ENCODE measurements around the gene HES4. TPM values are rescaled to one million over a fixed set of nuclear protein-coding genes. Genes with fewer than 3 reads are reported as not detected.

Gene HES4, protein sequence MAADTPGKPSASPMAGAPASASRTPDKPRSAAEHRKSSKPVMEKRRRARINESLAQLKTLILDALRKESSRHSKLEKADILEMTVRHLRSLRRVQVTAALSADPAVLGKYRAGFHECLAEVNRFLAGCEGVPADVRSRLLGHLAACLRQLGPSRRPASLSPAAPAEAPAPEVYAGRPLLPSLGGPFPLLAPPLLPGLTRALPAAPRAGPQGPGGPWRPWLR
- polyA plus RNA-seq (2013, experiment 1 of 2) = 312 TPM
- 285 TPM for polyA plus RNA-seq (2013, experiment 2 of 2)

DNA sequence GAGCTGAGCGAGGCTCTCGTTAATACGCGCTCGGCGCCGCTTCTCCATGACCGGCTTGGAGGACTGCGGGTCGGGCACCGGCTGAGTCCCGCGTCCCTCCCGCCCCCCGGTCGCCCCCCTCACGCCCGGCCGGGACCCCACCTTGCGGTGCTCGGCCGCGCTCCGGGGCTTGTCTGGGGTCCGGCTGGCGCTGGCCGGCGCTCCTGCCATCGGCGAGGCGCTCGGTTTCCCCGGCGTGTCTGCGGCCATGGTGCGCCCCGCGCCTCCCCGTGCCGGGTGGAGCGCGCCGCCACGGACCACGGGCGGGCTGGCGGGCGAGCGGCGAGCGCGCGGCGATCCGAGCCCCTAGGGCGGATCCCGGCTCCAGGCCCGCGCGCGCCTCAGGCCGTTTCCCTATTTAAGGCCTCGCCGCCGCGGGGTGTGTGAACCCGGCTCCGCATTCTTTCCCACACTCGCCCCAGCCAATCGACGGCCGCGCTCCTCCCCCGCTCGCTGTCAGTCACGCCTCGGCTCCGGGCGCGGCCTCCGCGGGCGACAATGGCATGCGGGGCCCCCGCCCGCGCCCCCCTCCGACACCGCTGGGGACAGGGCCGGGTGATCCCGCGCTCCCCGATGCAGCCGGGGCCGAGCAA lies at the start of gene HES4:
TSS of gene HES4 (minus strand) at position 373 of the 632 bp plus-strand sequence. CDS start at position 249, 124 bp downstream.
- peak within 1 kb of the TSS; percentile 77 for H3K4me2 ChIP-seq (ENCODE audit: insufficient read depth, low read length, poor library complexity, severe bottlenecking)

DNA sequence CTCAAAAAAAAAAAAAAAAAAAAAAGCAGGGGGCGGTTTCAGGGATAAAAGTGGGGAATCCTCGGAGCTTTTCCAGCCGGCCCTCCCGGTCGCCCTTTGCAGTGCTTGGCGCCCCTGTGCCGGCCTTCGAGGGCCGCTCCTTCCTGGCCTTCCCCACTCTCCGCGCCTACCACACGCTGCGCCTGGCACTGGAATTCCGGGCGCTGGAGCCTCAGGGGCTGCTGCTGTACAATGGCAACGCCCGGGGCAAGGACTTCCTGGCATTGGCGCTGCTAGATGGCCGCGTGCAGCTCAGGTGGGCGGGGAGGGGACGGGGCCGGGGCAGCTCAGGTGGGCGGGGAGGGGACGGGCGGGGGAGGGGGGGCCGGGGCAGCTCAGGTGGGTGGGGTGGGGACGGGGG lies 48.9 kb upstream of the HES4 start:
- Histone ChIP-seq H2BK12ac (ENCODE audit: low read length) (no peak overlapping the region), H3K18ac (ENCODE audit: low read length) (no peak overlapping the region), H3K27me3 (ENCODE audit: control insufficient read depth in 3 of 3, insufficient read depth in 3 of 3, low read depth in 1 of 3, low read length in 3 of 3) (no peaks in the 10 kb centered on the region), H3K36me3 (replicated peaks in 1 of 2; ENCODE audit: control insufficient read depth in 2 of 2, insufficient read depth in 2 of 2, low read length in 2 of 2) (peaks cover 65 to 90% of the 10 kb centered on the region in 2 donors), H2BK120ac (ENCODE audit: low read depth, low read length) (no peak overlapping the region), H4K8ac (ENCODE audit: low read depth, low read length) (no peak overlapping the region), H3K4me3 (ENCODE audit: low read length in 2 of 2) (no peak overlapping the region), H3K27ac (replicated peaks; ENCODE audit: low read length) (no peak overlapping the region), H3K9me3 (replicated peaks in 1 of 2; ENCODE audit: control insufficient read depth in 2 of 2, insufficient read depth in 1 of 2, low read depth in 1 of 2, low read length in 2 of 2) (peaks cover 0 to 3% of the 10 kb centered on the region in 2 donors), H2BK15ac (ENCODE audit: low read length) (no peak overlapping the region), H3K23ac (ENCODE audit: low read depth, low read length, poor library complexity) (no peak overlapping the region), H3K9ac (ENCODE audit: low read depth, low read length, poor library complexity) (no peak overlapping the region), H3K4me2 (ENCODE audit: insufficient read depth, low read length, poor library complexity, severe bottlenecking) (no peak overlapping the region), H4K91ac (ENCODE audit: low read depth, low read length, poor library complexity) (no peak overlapping the region), H3K4ac (ENCODE audit: low read length) (no peak overlapping the region), H2AK5ac (ENCODE audit: low read depth, low read length) (no peak overlapping the region), H3K4me1 (ENCODE audit: control insufficient read depth in 2 of 2, insufficient read depth in 1 of 2, low read depth in 1 of 2, low read length in 2 of 2) (no peaks in the 10 kb centered on the region), H3K14ac (ENCODE audit: low read length) (no peak overlapping the region), H3K79me1 (ENCODE audit: low read depth, low read length) (peaks cover 14% of the 10 kb centered on the region), H2AFZ (ENCODE audit: low read length) (no peak overlapping the region), H2BK5ac (ENCODE audit: low read length) (no peak overlapping the region)
- no CpG with 5 or more reads among the region's 28 CpGs for WGBS, 2 donors (ENCODE audit: extremely low coverage in 2 of 2, insufficient read length in 2 of 2, insufficient replicate concordance in 1 of 2)
- no peak for DNase-seq (ENCODE audit: low spot score)

More for the DNA sequence above, at the start of gene HES4:
- Histone ChIP-seq H3K27ac (replicated peaks; ENCODE audit: low read length) (peak within 1 kb of the TSS; percentile 99), H3K79me1 (ENCODE audit: low read depth, low read length) (peaks cover 27% of the 10 kb centered on the region), H2BK120ac (ENCODE audit: low read depth, low read length) (peak within 1 kb of the TSS; percentile 98), H3K4me1 (ENCODE audit: control insufficient read depth in 2 of 2, insufficient read depth in 1 of 2, low read depth in 1 of 2, low read length in 2 of 2) (peaks cover 34 to 35% of the 10 kb centered on the region in 2 donors), H4K8ac (ENCODE audit: low read depth, low read length) (peak within 1 kb of the TSS; percentile 43), H3K23ac (ENCODE audit: low read depth, low read length, poor library complexity) (peak within 1 kb of the TSS; percentile 99), H3K4ac (ENCODE audit: low read length) (peak within 1 kb of the TSS; percentile 99), H3K27me3 (ENCODE audit: control insufficient read depth in 3 of 3, insufficient read depth in 3 of 3, low read depth in 1 of 3, low read length in 3 of 3) (peaks cover 0 to 12% (median 0%) of the 10 kb centered on the region in 3 experiments), H3K18ac (ENCODE audit: low read length) (peak within 1 kb of the TSS; percentile 100), H3K9ac (ENCODE audit: low read depth, low read length, poor library complexity) (peak within 1 kb of the TSS; percentile 99), H2BK15ac (ENCODE audit: low read length) (peak within 1 kb of the TSS; percentile 99), H3K36me3 (replicated peaks in 1 of 2; ENCODE audit: control insufficient read depth in 2 of 2, insufficient read depth in 2 of 2, low read length in 2 of 2) (peaks cover 0 to 8% of the 10 kb centered on the region in 2 donors), H4K91ac (ENCODE audit: low read depth, low read length, poor library complexity) (peak within 1 kb of the TSS; percentile 100), H2BK5ac (ENCODE audit: low read length) (peak within 1 kb of the TSS; percentile 99), H3K9me3 (replicated peaks in 1 of 2; ENCODE audit: control insufficient read depth in 2 of 2, insufficient read depth in 1 of 2, low read depth in 1 of 2, low read length in 2 of 2) (peaks cover 0 to 1% of the 10 kb centered on the region in 2 donors), H2AK5ac (ENCODE audit: low read depth, low read length) (peak within 1 kb of the TSS; percentile 100), H2BK12ac (ENCODE audit: low read length) (peak within 1 kb of the TSS; percentile 100), H3K14ac (ENCODE audit: low read length) (peak within 1 kb of the TSS; percentile 97), H2AFZ (ENCODE audit: low read length) (peak within 1 kb of the TSS; percentile 96), H3K4me3 (ENCODE audit: low read length in 2 of 2) (peak within 1 kb of the TSS; percentile 88 to 99)
- WGBS, 2 donors (ENCODE audit: extremely low coverage in 2 of 2, insufficient read length in 2 of 2, insufficient replicate concordance in 1 of 2) = no CpG with 5 or more reads among the region's 95 CpGs
- DNase-seq (ENCODE audit: low spot score) = peak; percentile 91

DNA sequence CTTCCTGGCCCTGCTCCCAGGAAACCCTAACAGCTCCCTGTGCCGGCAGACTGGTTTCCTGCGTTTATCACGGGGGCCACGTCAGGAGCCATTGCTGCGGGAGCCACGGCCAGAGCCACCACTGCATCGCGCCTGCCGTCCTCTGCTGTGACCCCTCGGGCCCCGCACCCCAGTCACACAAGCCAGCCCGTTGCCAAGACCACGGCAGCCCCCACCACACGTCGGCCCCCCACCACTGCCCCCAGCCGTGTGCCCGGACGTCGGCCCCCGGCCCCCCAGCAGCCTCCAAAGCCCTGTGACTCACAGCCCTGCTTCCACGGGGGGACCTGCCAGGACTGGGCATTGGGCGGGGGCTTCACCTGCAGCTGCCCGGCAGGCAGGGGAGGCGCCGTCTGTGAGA lies 48.1 kb upstream of the HES4 start:
- Histone ChIP-seq H2BK120ac (ENCODE audit: low read depth, low read length) (no peak overlapping the region), H3K79me1 (ENCODE audit: low read depth, low read length) (peaks cover 18% of the 10 kb centered on the region), H3K36me3 (replicated peaks in 1 of 2; ENCODE audit: control insufficient read depth in 2 of 2, insufficient read depth in 2 of 2, low read length in 2 of 2) (peaks cover 63 to 89% of the 10 kb centered on the region in 2 donors), H3K9me3 (replicated peaks in 1 of 2; ENCODE audit: control insufficient read depth in 2 of 2, insufficient read depth in 1 of 2, low read depth in 1 of 2, low read length in 2 of 2) (peaks cover 0 to 3% of the 10 kb centered on the region in 2 donors), H2BK5ac (ENCODE audit: low read length) (no peak overlapping the region), H3K4me3 (ENCODE audit: low read length in 2 of 2) (no peak overlapping the region), H3K18ac (ENCODE audit: low read length) (no peak overlapping the region), H3K27me3 (ENCODE audit: control insufficient read depth in 3 of 3, insufficient read depth in 3 of 3, low read depth in 1 of 3, low read length in 3 of 3) (no peaks in the 10 kb centered on the region), H4K91ac (ENCODE audit: low read depth, low read length, poor library complexity) (no peak overlapping the region), H3K4me2 (ENCODE audit: insufficient read depth, low read length, poor library complexity, severe bottlenecking) (no peak overlapping the region), H3K9ac (ENCODE audit: low read depth, low read length, poor library complexity) (no peak overlapping the region), H2AK5ac (ENCODE audit: low read depth, low read length) (no peak overlapping the region), H3K14ac (ENCODE audit: low read length) (no peak overlapping the region), H4K8ac (ENCODE audit: low read depth, low read length) (no peak overlapping the region), H2BK15ac (ENCODE audit: low read length) (no peak overlapping the region), H3K27ac (replicated peaks; ENCODE audit: low read length) (no peak overlapping the region), H3K4me1 (ENCODE audit: control insufficient read depth in 2 of 2, insufficient read depth in 1 of 2, low read depth in 1 of 2, low read length in 2 of 2) (no peaks in the 10 kb centered on the region), H3K4ac (ENCODE audit: low read length) (no peak overlapping the region), H3K23ac (ENCODE audit: low read depth, low read length, poor library complexity) (no peak overlapping the region), H2BK12ac (ENCODE audit: low read length) (no peak overlapping the region), H2AFZ (ENCODE audit: low read length) (no peak overlapping the region)
- no peak for DNase-seq (ENCODE audit: low spot score)
- WGBS, 2 donors (ENCODE audit: extremely low coverage in 2 of 2, insufficient read length in 2 of 2, insufficient replicate concordance in 1 of 2) = no CpG with 5 or more reads among the region's 25 CpGs

DNA sequence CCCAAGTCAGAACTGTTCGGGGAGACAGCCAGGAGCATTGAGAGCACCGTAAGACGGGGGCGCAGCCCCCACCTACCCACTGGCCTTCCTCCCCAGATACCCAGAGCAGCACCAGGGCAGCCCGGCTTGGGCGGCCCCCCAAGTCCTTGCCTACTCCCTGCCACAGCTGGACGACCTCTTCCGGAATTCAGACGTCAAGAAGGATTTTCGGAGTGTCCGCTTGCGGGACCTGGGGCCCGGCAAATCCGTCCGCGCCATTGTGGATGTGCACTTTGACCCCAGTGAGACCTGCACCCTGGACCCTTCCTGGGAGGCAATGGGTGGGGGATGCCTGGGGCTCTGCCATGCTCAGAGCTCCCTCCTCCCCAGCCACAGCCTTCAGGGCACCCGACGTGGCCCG lies 47.5 kb upstream of the HES4 start:
- H3K23ac ChIP-seq (ENCODE audit: low read depth, low read length, poor library complexity) = no peak overlapping the region
- no peak overlapping the region for H2AK5ac ChIP-seq (ENCODE audit: low read depth, low read length)
- no peak overlapping the region for H3K4ac ChIP-seq (ENCODE audit: low read length)
- no peak overlapping the region for H3K4me3 ChIP-seq (ENCODE audit: low read length in 2 of 2)
- WGBS, 2 donors (ENCODE audit: extremely low coverage in 2 of 2, insufficient read length in 2 of 2, insufficient replicate concordance in 1 of 2) = no CpG with 5 or more reads among the region's 19 CpGs
- no peak overlapping the region for H3K14ac ChIP-seq (ENCODE audit: low read length)
- H2BK12ac ChIP-seq (ENCODE audit: low read length) = no peak overlapping the region
- H2BK120ac ChIP-seq (ENCODE audit: low read depth, low read length) = no peak overlapping the region
- H2BK15ac ChIP-seq (ENCODE audit: low read length) = no peak overlapping the region
- peaks cover 23% of the 10 kb centered on the region for H3K79me1 ChIP-seq (ENCODE audit: low read depth, low read length)
- no peak overlapping the region for H2BK5ac ChIP-seq (ENCODE audit: low read length)
- peaks cover 60 to 89% of the 10 kb centered on the region in 2 donors for H3K36me3 ChIP-seq (replicated peaks in 1 of 2; ENCODE audit: control insufficient read depth in 2 of 2, insufficient read depth in 2 of 2, low read length in 2 of 2)
- no peaks in the 10 kb centered on the region for H3K27me3 ChIP-seq (ENCODE audit: control insufficient read depth in 3 of 3, insufficient read depth in 3 of 3, low read depth in 1 of 3, low read length in 3 of 3)
- H3K27ac ChIP-seq (replicated peaks; ENCODE audit: low read length) = no peak overlapping the region
- DNase-seq (ENCODE audit: low spot score) = no peak
- H2AFZ ChIP-seq (ENCODE audit: low read length) = no peak overlapping the region
- H3K4me1 ChIP-seq (ENCODE audit: control insufficient read depth in 2 of 2, insufficient read depth in 1 of 2, low read depth in 1 of 2, low read length in 2 of 2) = no peaks in the 10 kb centered on the region
- H3K18ac ChIP-seq (ENCODE audit: low read length) = no peak overlapping the region
- peaks cover 0 to 3% of the 10 kb centered on the region in 2 donors for H3K9me3 ChIP-seq (replicated peaks in 1 of 2; ENCODE audit: control insufficient read depth in 2 of 2, insufficient read depth in 1 of 2, low read depth in 1 of 2, low read length in 2 of 2)
- no peak overlapping the region for H4K91ac ChIP-seq (ENCODE audit: low read depth, low read length, poor library complexity)
- no peak overlapping the region for H3K4me2 ChIP-seq (ENCODE audit: insufficient read depth, low read length, poor library complexity, severe bottlenecking)
- H3K9ac ChIP-seq (ENCODE audit: low read depth, low read length, poor library complexity) = no peak overlapping the region
- no peak overlapping the region for H4K8ac ChIP-seq (ENCODE audit: low read depth, low read length)

All from neuronal stem cell (in vitro differentiated cells).